GM23338 (cell line): ENCODE data around the gene SUSD1. TPM values are rescaled to one million over a fixed set of nuclear protein-coding genes. Genes with fewer than 3 reads are reported as not detected.

Experiments
- ATAC-seq: fragments of 200-7000 bp; cut with Tn5 transposase; 3 replicates; pipeline ENCODE4 v1.9.1; 2020
- DNase-seq: peaks from one replicate; pipeline ENCODE4 v3.0.0-alpha.2; 2015; ENCODE audit warnings: low spot score
- H2AFZ ChIP-seq: fragments of 200-600 bp; sonication (generic); 2 replicates; pipeline ENCODE4 v1.8.0; 2016; ENCODE audit warnings: antibody characterized with exemption, mild to moderate bottlenecking, moderate library complexity
- H3F3A ChIP-seq: fragments of 200-600 bp; sonication (generic); replicated peaks from 2 replicates; pipeline ENCODE4 v1.8.0; 2017; ENCODE audit warnings: antibody characterized with exemption, mixed run types, low read depth
- H3K27ac ChIP-seq: fragments of 200-600 bp; sonication (generic); 2 replicates; pipeline ENCODE4 v1.6.1; 2016; ENCODE audit warnings: low read depth
- H3K27me3 ChIP-seq: fragments of 200-600 bp; sonication (generic); 2 replicates; pipeline ENCODE4 v1.8.0; 2016; ENCODE audit warnings: mild to moderate bottlenecking, mixed run types, moderate library complexity; ENCODE audit not compliant: insufficient read depth
- H3K36me3 ChIP-seq: fragments of 200-600 bp; sonication (generic); 2 replicates; pipeline ENCODE4 v1.8.0; 2016; ENCODE audit warnings: mild to moderate bottlenecking; ENCODE audit not compliant: insufficient read depth
- H3K4me1 ChIP-seq: fragments of 200-600 bp; sonication (generic); 2 replicates; pipeline ENCODE4 v1.8.0; 2016; ENCODE audit warnings: mild to moderate bottlenecking, moderate library complexity; ENCODE audit not compliant: insufficient read depth
- H3K4me2 ChIP-seq: fragments of 200-600 bp; sonication (generic); 2 replicates; pipeline ENCODE4 v1.7.1; 2017; ENCODE audit warnings: mixed run types
- H3K4me3 ChIP-seq: fragments of 200-600 bp; sonication (generic); 2 replicates; pipeline ENCODE4 v1.6.1; 2016; ENCODE audit warnings: mixed run types
- H3K79me2 ChIP-seq: fragments of 200-600 bp; sonication (generic); replicated peaks from 2 replicates; pipeline ENCODE4 v1.8.0; 2017; ENCODE audit warnings: mild to moderate bottlenecking; ENCODE audit not compliant: insufficient read depth
- H3K9me2 ChIP-seq: fragments of 200-600 bp; sonication (generic); 2 replicates; pipeline ENCODE4 v1.8.0; 2017; ENCODE audit not compliant: insufficient read depth
- H4K20me1 ChIP-seq: fragments of 200-600 bp; sonication (generic); replicated peaks from 2 replicates; pipeline ENCODE4 v1.8.0; 2017; ENCODE audit warnings: mild to moderate bottlenecking; ENCODE audit not compliant: insufficient read depth
- H3K27ac Mint-ChIP-seq: 2 replicates; pipeline ENCODE4 v1.8.0; 2020; ENCODE audit warnings: inconsistent platforms, mild to moderate bottlenecking, moderate library complexity, mixed read lengths
- H3K27me3 Mint-ChIP-seq: 3 replicates; pipeline ENCODE4 v1.8.0; 2022; ENCODE audit warnings: low read depth, mild to moderate bottlenecking, moderate library complexity, mixed read lengths, inconsistent platforms; ENCODE audit not compliant: insufficient read depth, poor library complexity
- H3K36me3 Mint-ChIP-seq: 3 replicates; pipeline ENCODE4 v1.8.0; 2021; ENCODE audit warnings: low read depth, mild to moderate bottlenecking, inconsistent platforms, moderate library complexity, mixed read lengths
- H3K4me1 Mint-ChIP-seq: 3 replicates; pipeline ENCODE4 v1.8.0; 2020; ENCODE audit warnings: mild to moderate bottlenecking, inconsistent platforms, mixed read lengths
- H3K4me3 Mint-ChIP-seq: 3 replicates; pipeline ENCODE4 v1.8.0; 2021; ENCODE audit warnings: moderate library complexity, mild to moderate bottlenecking, inconsistent platforms, mixed read lengths
- H3K9me3 Mint-ChIP-seq: 3 replicates; pipeline ENCODE4 v1.8.0; 2020; ENCODE audit warnings: moderate library complexity, mild to moderate bottlenecking, inconsistent platforms, mixed read lengths
- CREB1 ChIP-seq: fragments of 250-450 bp; sonication (Bioruptor Pico); IDR thresholded peaks from 2 replicates; pipeline ENCODE4 v1.5.0; 2020; ENCODE audit warnings: low read depth, mild to moderate bottlenecking, moderate library complexity
- CTCF ChIP-seq, 2 experiments: fragments of 200-600 bp in 1 of 2; sonication (generic) in 1 of 2; conservative IDR thresholded peaks; 2 replicates each; pipeline versions ENCODE4 v1.5.1 to v1.6.1; 2016 to 2017; ENCODE audit warnings: antibody characterized with exemption in 2 of 2, low read depth in 2 of 2, mild to moderate bottlenecking in 2 of 2, moderate library complexity in 1 of 2
- EZH2 ChIP-seq: fragments of 200-600 bp; sonication (generic); IDR thresholded peaks from one replicate; pipeline ENCODE4 v1.8.0; 2017; ENCODE audit warnings: antibody characterized with exemption, mild to moderate bottlenecking, low read depth; ENCODE audit not compliant: unreplicated experiment
- EZH2phosphoT487 ChIP-seq: fragments of 200-600 bp; sonication (generic); IDR thresholded peaks from one replicate; pipeline ENCODE4 v1.8.1; 2018; ENCODE audit warnings: antibody characterized with exemption; ENCODE audit not compliant: unreplicated experiment
- JUNB ChIP-seq: IDR thresholded peaks from one replicate; pipeline ENCODE4 v1.6.1; 2016; ENCODE audit warnings: antibody characterized with exemption; ENCODE audit not compliant: unreplicated experiment
- REST ChIP-seq: IDR thresholded peaks from one replicate; pipeline ENCODE4 v1.6.1; 2018; ENCODE audit warnings: antibody characterized with exemption; ENCODE audit not compliant: unreplicated experiment
- STAT1 ChIP-seq: IDR thresholded peaks from one replicate; pipeline ENCODE4 v1.6.1; 2016; ENCODE audit warnings: antibody characterized with exemption; ENCODE audit not compliant: unreplicated experiment
- ZNF114 ChIP-seq: fragments of 250-450 bp; sonication (Bioruptor Pico); IDR thresholded peaks from 2 replicates; pipeline ENCODE4 v1.5.0; 2020; ENCODE audit warnings: mild to moderate bottlenecking, moderate library complexity
- polyA plus RNA-seq: library from polyadenylated mRNA; unstranded; fragments of >200 nt; fragmentation: Nextera tagmentation; extraction: Ambion mirVana; gene quantifications from 2 replicates; pipeline ENCODE4 v1.2.1, GENCODE V29; 2016
- total RNA-seq: library from RNA; depleted of rRNA; stranded (reverse); fragments of >200 nt; shearing (Covaris generic); gene quantifications from 2 replicates; pipeline ENCODE4 v1.2.3, GENCODE V29; 2014
- TF ChIP-seq, protein P1 (sequence below): IDR thresholded peaks from 2 replicates; pipeline ENCODE4 v1.6.1; 2016; ENCODE audit warnings: antibody characterized with exemption

SUSD1 gene
- total and polyA plus RNA-seq, 2 experiments from 2014 or later: 1.2 to 6.4 TPM

DNA sequence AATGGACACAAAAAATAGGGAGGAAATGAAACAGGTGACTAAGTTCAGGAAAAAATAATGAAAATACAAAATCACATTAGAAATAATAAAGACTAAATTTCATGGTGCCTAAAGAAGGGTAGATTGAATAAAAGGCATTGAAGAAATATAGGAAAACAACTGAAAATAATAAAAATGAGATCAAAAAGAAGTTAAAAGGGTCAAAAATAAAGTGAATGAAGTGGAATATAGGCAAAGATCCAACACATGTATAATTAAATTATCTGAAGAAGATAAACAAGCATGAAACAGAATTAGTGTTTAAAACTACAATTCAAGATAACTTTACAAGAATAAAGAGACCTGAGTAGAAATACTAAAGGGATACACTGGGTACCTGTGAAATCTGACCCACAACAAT is 87.6 kb downstream of the SUSD1 start:
- TF ChIP-seq EZH2phosphoT487: no peak
- no peak for TF ChIP-seq JUNB
- TF ChIP-seq, protein P1, sequence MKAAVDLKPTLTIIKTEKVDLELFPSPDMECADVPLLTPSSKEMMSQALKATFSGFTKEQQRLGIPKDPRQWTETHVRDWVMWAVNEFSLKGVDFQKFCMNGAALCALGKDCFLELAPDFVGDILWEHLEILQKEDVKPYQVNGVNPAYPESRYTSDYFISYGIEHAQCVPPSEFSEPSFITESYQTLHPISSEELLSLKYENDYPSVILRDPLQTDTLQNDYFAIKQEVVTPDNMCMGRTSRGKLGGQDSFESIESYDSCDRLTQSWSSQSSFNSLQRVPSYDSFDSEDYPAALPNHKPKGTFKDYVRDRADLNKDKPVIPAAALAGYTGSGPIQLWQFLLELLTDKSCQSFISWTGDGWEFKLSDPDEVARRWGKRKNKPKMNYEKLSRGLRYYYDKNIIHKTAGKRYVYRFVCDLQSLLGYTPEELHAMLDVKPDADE: no peak
- H3K27me3 Mint-ChIP-seq: peaks cover 7% of the 10 kb centered on the region
- no peaks in the 10 kb centered on the region for H3K36me3 Mint-ChIP-seq
- H3K27me3 ChIP-seq: no peaks in the 10 kb centered on the region
- H3K27ac ChIP-seq: no peak overlapping the region
- H3F3A ChIP-seq: no peaks in the 10 kb centered on the region
- no peak for DNase-seq
- no peaks in the 10 kb centered on the region for H3K9me2 ChIP-seq
- H3K79me2 ChIP-seq: no peaks in the 10 kb centered on the region
- no peaks in the 10 kb centered on the region for H3K36me3 ChIP-seq
- no peak overlapping the region for H2AFZ ChIP-seq
- no peak overlapping the region for H3K4me2 ChIP-seq
- H3K4me1 Mint-ChIP-seq: peaks cover 13% of the 10 kb centered on the region
- H3K27ac Mint-ChIP-seq: no peak overlapping the region
- H3K4me1 ChIP-seq: peaks cover 4% of the 10 kb centered on the region
- ATAC-seq: no peak
- no peak overlapping the region for H3K4me3 Mint-ChIP-seq
- H4K20me1 ChIP-seq: no peaks in the 10 kb centered on the region
- no peak overlapping the region for H3K4me3 ChIP-seq
- H3K9me3 Mint-ChIP-seq: no peaks in the 10 kb centered on the region

GRCh38 chr9:112086627-112087026 is 88.5 kb downstream of the SUSD1 start:
- Histone ChIP-seq H3K4me1 (no peaks in the 10 kb centered on the region; the same call in 1 of the 2 replicates), H3K4me2 (no peak overlapping the region), H3F3A (no peaks in the 10 kb centered on the region), H4K20me1 (no peaks in the 10 kb centered on the region; the same call in 1 of the 2 replicates), H3K27ac (no peak overlapping the region), H3K4me3 (no peak overlapping the region), H3K9me2 (no peaks in the 10 kb centered on the region), H3K27me3 (no peaks in the 10 kb centered on the region), H3K79me2 (no peaks in the 10 kb centered on the region), H2AFZ (no peak overlapping the region), H3K36me3 (no peaks in the 10 kb centered on the region)
- Mint-ChIP-seq H3K9me3 (peaks cover 3% of the 10 kb centered on the region; the same call in 2 of the 3 replicates), H3K27ac (0 out of 2 replicates have a peak overlapping the region, but pooled peaks have one; percentile 41), H3K4me1 (peaks cover 4% of the 10 kb centered on the region; the same call in 2 of the 3 replicates), H3K27me3 (peaks cover 7% of the 10 kb centered on the region), H3K4me3 (no peak overlapping the region), H3K36me3 (0 out of 3 replicates have a peak, but pooled peaks cover 3% of the 10 kb centered on the region)
- TF ChIP-seq CTCF (conservative IDR thresholded peaks at IDR 0.05; ENCODE audit: low read depth in 2 of 2): peak; percentile 66 to 67
- TF ChIP-seq, protein P1: no peak
- no peak for ATAC-seq
- peak; percentile 47 for DNase-seq

GRCh38 chr9:112084907-112085306 is 90.2 kb downstream of the SUSD1 start:
- DNase-seq: no peak
- Histone ChIP-seq H3K4me1 (no peaks in the 10 kb centered on the region), H3K36me3 (no peaks in the 10 kb centered on the region), H2AFZ (no peak overlapping the region), H3K4me3 (no peak overlapping the region), H3K79me2 (no peaks in the 10 kb centered on the region), H3K9me2 (no peaks in the 10 kb centered on the region), H3K27ac (no peak overlapping the region), H4K20me1 (no peaks in the 10 kb centered on the region; the same call in 1 of the 2 replicates), H3F3A (no peaks in the 10 kb centered on the region), H3K27me3 (no peaks in the 10 kb centered on the region), H3K4me2 (no peak overlapping the region)
- H3K27ac Mint-ChIP-seq: no peak overlapping the region
- 0 out of 3 replicates have a peak, but pooled peaks cover 3% of the 10 kb centered on the region for H3K36me3 Mint-ChIP-seq
- peaks cover 7% of the 10 kb centered on the region for H3K27me3 Mint-ChIP-seq
- no peaks in the 10 kb centered on the region for H3K4me1 Mint-ChIP-seq
- no peak for ATAC-seq
- H3K4me3 Mint-ChIP-seq: no peak overlapping the region
- peaks cover 3% of the 10 kb centered on the region; the same call in 2 of the 3 replicates for H3K9me3 Mint-ChIP-seq
- TF ChIP-seq CREB1 (CRISPR knock-in tag) (no peak), EZH2phosphoT487 (no peak), REST (no peak), ZNF114 (no peak), EZH2 (no peak), STAT1 (no peak)
